Umbilical cord (tissue), 1 donor: ENCODE data around the gene IFITM1. TPM values are rescaled to one million over a fixed set of nuclear protein-coding genes. Genes with fewer than 3 reads are reported as not detected.

Experiments
- total RNA-seq: library from RNA; depleted of rRNA; stranded (reverse); fragments of >200 nt; gene quantifications from one replicate; pipeline ENCODE4 v1.2.3, GENCODE V29; 2014; ENCODE audit warnings: low replicate concordance; ENCODE audit not compliant: insufficient read depth

Gene IFITM1
- total RNA-seq, 1 donor from 2014 or later, result 25.3 TPM

Other genes with a start within 250 kb of the IFITM1 start
- not detected for gene SCGB1C1, start 121.0 kb upstream of the IFITM1 start, total RNA-seq
- 14.0 TPM for gene BET1L, start 106.6 kb upstream of the IFITM1 start, total RNA-seq
- 83.3 TPM for gene RIC8A, start 106.3 kb upstream of the IFITM1 start, total RNA-seq
- gene SIRT3, start 77.7 kb upstream of the IFITM1 start, total RNA-seq, result 3.6 TPM
- gene PSMD13, start 77.1 kb upstream of the IFITM1 start, total RNA-seq, result 66.2 TPM
- gene NLRP6, start 35.6 kb upstream of the IFITM1 start, total RNA-seq, result not detected
- gene PGGHG, start 24.9 kb upstream of the IFITM1 start, total RNA-seq, result 9.1 TPM
- 0.96 TPM for gene IFITM5, start 14.5 kb upstream of the IFITM1 start, total RNA-seq
- gene IFITM2, start 6.2 kb upstream of the IFITM1 start, total RNA-seq, result 5.5 TPM
- 47.2 TPM for gene IFITM3, start 6.8 kb downstream of the IFITM1 start, total RNA-seq
- gene B4GALNT4, start 55.5 kb downstream of the IFITM1 start, total RNA-seq, result 7.2 TPM
- 36.6 TPM for gene PKP3, start 80.2 kb downstream of the IFITM1 start, total RNA-seq
- 10.8 TPM for gene SIGIRR, start 101.0 kb downstream of the IFITM1 start, total RNA-seq
- 5.1 TPM for gene ANO9, start 128.0 kb downstream of the IFITM1 start, total RNA-seq
- 73.4 TPM for gene PTDSS2, start 136.2 kb downstream of the IFITM1 start, total RNA-seq
- 132 TPM for gene RNH1, start 193.2 kb downstream of the IFITM1 start, total RNA-seq
- gene HRAS, start 221.5 kb downstream of the IFITM1 start, total RNA-seq, result 46.5 TPM
- not detected for gene LRRC56, start 223.5 kb downstream of the IFITM1 start, total RNA-seq
- 0.48 TPM for gene LMNTD2, start 246.7 kb downstream of the IFITM1 start, total RNA-seq
- gene RASSF7, start 246.9 kb downstream of the IFITM1 start, total RNA-seq, result 1.7 TPM